Measurements from ENCODE around the gene DUSP15. TPM values are rescaled to one million over a fixed set of nuclear protein-coding genes. Genes with fewer than 3 reads are reported as not detected.
A peak's percentile ranks its signal among the peaks of the same experiment; 100 is the strongest.
"Not testable (repeated sequence)": the region's sequence is repeated elsewhere in the genome, so short reads cannot be mapped to it uniquely, and the experiment has no call there.

The DUSP15 gene
- total RNA-seq, 1 experiment from 2014 or later: 2.9 TPM

- DNase-seq: no peak
- Histone ChIP-seq H3K9me3 (replicated peaks) (no peaks in the 10 kb centered on the region), H3K27ac (no peak overlapping the region), H3K4me1 (peaks cover 56% of the 10 kb centered on the region), H3K36me3 (no peaks in the 10 kb centered on the region), H3K4me3 (no peak overlapping the region), H3K27me3 (no peaks in the 10 kb centered on the region)
Observed at GRCh38 chr20:31817461-31817860, 52.9 kb downstream of the DUSP15 start.

- no peaks in the 10 kb centered on the region for H3K9me3 ChIP-seq (replicated peaks)
- H3K4me3 ChIP-seq: no peak overlapping the region
- no peak for DNase-seq
- H3K36me3 ChIP-seq: no peaks in the 10 kb centered on the region
- H3K4me1 ChIP-seq: peaks cover 66% of the 10 kb centered on the region
- H3K27ac ChIP-seq: no peak overlapping the region
- no peaks in the 10 kb centered on the region for H3K27me3 ChIP-seq
Observed at GRCh38 chr20:31816221-31816620, 54.1 kb downstream of the DUSP15 start.

GRCh38 chr20:31815408-31816188 lies 54.7 kb downstream of the DUSP15 start:
- Histone ChIP-seq H3K27ac (peak overlapping the region; percentile 19; the same call in 1 of the 2 replicates), H3K4me1 (peaks cover 72% of the 10 kb centered on the region)

GRCh38 chr20:31814142-31814541 lies 56.2 kb downstream of the DUSP15 start:
- not testable (repeated sequence) for H3K4me3 ChIP-seq; H3K27ac ChIP-seq; H3K27me3 ChIP-seq; H3K9me3 ChIP-seq (replicated peaks); DNase-seq; H3K36me3 ChIP-seq
- peaks cover 76% of the 10 kb centered on the region for H3K4me1 ChIP-seq

More at GRCh38 chr20:31815408-31816188, 54.7 kb downstream of the DUSP15 start:
- Histone ChIP-seq H3K9me3 (replicated peaks) (no peaks in the 10 kb centered on the region), H3K27me3 (no peaks in the 10 kb centered on the region), H3K36me3 (0 out of 2 replicates have a peak, but pooled peaks cover 2% of the 10 kb centered on the region), H3K4me3 (no peak overlapping the region)
- peak; percentile 44 to 66 for DNase-seq

- Histone ChIP-seq H3K27ac (no peak overlapping the region), H3K9me3 (replicated peaks) (no peaks in the 10 kb centered on the region), H3K4me3 (no peak overlapping the region), H3K36me3 (peaks cover 6% of the 10 kb centered on the region), H3K27me3 (no peaks in the 10 kb centered on the region), H3K4me1 (peaks cover 70% of the 10 kb centered on the region)
- no peak for DNase-seq
Observed at GRCh38 chr20:31813611-31814010, 56.7 kb downstream of the DUSP15 start.

GRCh38 chr20:31811796-31812728 lies 58.3 kb downstream of the DUSP15 start:
- DNase-seq: peak; percentile 99 to 100
- no peak overlapping the region for H3K4me3 ChIP-seq
- H3K4me1 ChIP-seq: peaks cover 66% of the 10 kb centered on the region
- peak overlapping the region; percentile 74 for H3K27ac ChIP-seq
- no peaks in the 10 kb centered on the region for H3K9me3 ChIP-seq (replicated peaks)
- no peaks in the 10 kb centered on the region for H3K27me3 ChIP-seq
- H3K36me3 ChIP-seq: peaks cover 13% of the 10 kb centered on the region

- no peak for DNase-seq
- H3K27ac ChIP-seq: peak overlapping the region; percentile 74
- no peaks in the 10 kb centered on the region for H3K9me3 ChIP-seq (replicated peaks)
- H3K36me3 ChIP-seq: peaks cover 22% of the 10 kb centered on the region
- H3K27me3 ChIP-seq: no peaks in the 10 kb centered on the region
- H3K4me1 ChIP-seq: peaks cover 62% of the 10 kb centered on the region
- H3K4me3 ChIP-seq: no peak overlapping the region
Observed at GRCh38 chr20:31811198-31811597, 59.1 kb downstream of the DUSP15 start.

Other genes starting within 250 kb of the DUSP15 start
- not detected in 2 replicates for gene COX4I2, start 232.6 kb downstream of the DUSP15 start, total RNA-seq (2014; rRNA removed; shearing (Covaris generic))
- 33.1 and 33.4 TPM in 2 replicates for gene BCL2L1, start 147.7 kb downstream of the DUSP15 start, total RNA-seq (2014; rRNA removed; shearing (Covaris generic))
- gene TPX2, start 131.2 kb downstream of the DUSP15 start, total RNA-seq (2014; rRNA removed; shearing (Covaris generic)): 237 and 240 TPM in 2 replicates
- gene MYLK2, start 51.2 kb downstream of the DUSP15 start, total RNA-seq (2014; rRNA removed; shearing (Covaris generic)): 3.1 and 3.5 TPM in 2 replicates
- 55.5 and 69.0 TPM in 2 replicates for gene FOXS1, start 24.9 kb downstream of the DUSP15 start, total RNA-seq (2014; rRNA removed; shearing (Covaris generic))
- 0.05 TPM in 1 of 2 replicates, not detected in the other for gene TTLL9, start 107 bp upstream of the DUSP15 start, total RNA-seq (2014; rRNA removed; shearing (Covaris generic))
- gene PDRG1, start 81.5 kb upstream of the DUSP15 start, total RNA-seq (2014; rRNA removed; shearing (Covaris generic)): 23.9 and 24.0 TPM in 2 replicates
- gene XKR7, start 97.6 kb upstream of the DUSP15 start, total RNA-seq (2014; rRNA removed; shearing (Covaris generic)): 0.02 and 0.03 TPM in 2 replicates
- gene CCM2L, start 139.9 kb upstream of the DUSP15 start, total RNA-seq (2014; rRNA removed; shearing (Covaris generic)): 0.71 and 1.2 TPM in 2 replicates
- not detected in 2 replicates for gene HCK, start 181.7 kb upstream of the DUSP15 start, total RNA-seq (2014; rRNA removed; shearing (Covaris generic))
- gene TM9SF4, start 239.2 kb upstream of the DUSP15 start, total RNA-seq (2014; rRNA removed; shearing (Covaris generic)): 40.0 and 42.6 TPM in 2 replicates

Measured in SJCRH30 (cell line).